GM19452 (cell line): ENCODE data around the gene AXL.
"Not testable (repeated sequence)": the region's sequence is repeated elsewhere in the genome, so short reads cannot be mapped to it uniquely, and the experiment has no call there.

Source experiments
- ATAC-seq: cut with Tn5 transposase; IDR thresholded peaks from one replicate; pipeline ENCODE4 v1.9.1; 2021; ENCODE audit not compliant: unreplicated experiment

The AXL gene

DNA sequence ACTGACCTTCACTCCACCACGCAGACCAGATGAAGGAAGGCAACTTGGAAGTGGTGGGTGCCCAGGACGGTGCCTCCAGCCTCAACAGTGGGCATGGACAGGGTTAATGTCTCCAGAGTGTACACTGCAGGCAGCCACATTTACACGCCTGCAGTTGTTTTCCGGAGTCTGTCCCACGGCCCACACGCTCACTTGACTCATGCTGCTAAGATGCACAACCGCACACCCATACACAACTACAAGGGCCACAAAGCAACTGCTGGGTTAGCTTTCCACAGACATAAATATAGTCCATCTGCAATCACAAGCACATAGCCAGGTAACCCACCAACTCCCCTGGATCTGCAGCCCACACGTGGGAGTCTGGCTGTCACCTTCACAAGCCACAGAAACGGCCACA, 12.6 kb upstream of the AXL start:
- no peak for ATAC-seq

DNA sequence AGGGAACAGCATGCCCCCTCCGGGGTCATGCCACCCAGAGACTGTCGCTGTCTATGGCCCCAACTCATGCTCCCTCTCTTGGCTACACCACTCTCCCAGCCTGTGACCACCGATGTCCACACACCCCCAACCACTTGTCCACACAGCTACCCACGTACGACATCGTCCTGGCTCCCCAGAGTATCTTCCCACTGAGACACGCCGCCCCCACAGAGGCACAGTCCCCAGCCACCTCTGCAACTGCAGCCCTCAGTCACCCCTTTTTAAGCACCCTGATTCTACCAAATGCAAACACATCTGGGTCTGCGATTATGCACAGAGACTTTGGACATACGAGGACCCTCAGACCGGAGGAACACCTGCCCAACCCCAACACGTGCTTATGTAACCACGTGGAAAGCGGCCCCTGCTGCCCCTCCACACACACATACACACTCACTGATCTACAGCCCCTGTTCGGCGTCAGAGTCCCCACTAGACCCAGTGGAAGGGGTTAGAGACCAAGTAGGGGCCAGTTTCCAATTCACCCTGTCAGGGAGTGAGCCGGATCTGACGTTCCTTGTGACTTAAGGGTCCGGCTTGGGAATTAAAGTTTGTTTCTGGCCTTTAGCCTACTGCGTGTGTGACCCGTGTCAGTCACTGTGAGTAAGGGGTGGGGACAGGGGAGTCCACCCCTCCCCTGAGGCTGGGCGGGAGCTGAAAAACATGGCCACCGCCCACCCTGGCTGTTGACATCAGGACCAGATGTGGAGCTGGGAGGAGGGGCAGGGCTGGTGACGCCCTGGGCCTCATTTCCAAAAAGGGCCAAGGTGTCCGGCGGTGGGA, 11.9 kb upstream of the AXL start:
- ATAC-seq: no peak

DNA sequence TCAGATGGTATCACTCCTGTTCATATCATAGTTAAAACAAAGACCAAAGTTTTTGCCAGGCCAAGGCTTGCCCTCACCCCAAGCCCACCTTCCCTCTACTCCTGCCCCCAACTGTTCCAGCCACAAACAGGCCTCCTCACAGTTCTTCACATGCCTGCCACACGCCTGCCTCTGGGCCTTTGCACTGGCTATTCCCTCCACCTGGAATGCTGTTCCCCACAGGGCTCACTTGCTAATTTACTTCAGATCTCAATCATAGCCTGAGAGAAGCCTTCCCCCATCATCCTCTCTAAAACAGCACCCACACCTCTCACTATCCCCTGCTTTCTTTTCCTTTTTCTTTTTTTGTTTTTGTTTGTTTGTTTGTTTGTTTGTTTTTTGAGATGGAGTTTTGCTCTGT, 4.9 kb upstream of the AXL start:
- no peak for ATAC-seq

GRCh38 chr19:41217741-41218140, 1.3 kb upstream of the AXL start:
- no peak for ATAC-seq

GRCh38 chr19:41218249-41218614, 791 bp upstream of the AXL start:
- no peak for ATAC-seq

DNA sequence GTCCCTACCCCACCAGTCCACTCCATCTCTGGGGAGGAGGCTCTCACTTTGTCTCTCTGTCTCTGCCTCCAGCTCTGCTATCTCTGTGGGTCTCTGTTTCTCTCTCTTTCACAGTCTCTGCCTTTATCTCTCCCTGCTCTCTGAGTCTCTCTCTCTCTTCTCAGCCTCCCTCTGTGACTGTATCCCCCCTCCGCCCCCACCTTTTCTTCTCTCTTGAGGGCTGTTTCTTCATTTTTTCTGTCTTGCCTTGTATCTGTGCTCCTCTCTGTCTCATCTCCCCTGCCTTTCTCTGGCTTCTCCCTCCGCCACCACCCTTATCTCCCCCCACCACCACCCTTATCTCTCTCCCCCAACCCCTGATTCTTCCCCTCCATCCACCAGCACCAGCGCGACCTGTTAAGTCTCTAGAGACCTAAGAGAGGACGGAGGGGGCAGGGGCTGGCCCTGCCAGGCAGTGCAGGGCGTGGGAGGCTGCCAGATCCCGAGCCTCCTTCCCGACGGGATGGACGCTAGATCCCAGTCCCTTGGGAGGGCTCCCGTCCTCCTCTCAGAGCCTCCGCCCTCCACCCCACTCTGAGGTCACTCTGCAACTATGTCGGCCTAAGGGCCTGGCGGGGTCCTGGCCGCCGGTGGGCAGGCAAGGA, 1.0 kb downstream of the AXL start:
- ATAC-seq: no peak

DNA sequence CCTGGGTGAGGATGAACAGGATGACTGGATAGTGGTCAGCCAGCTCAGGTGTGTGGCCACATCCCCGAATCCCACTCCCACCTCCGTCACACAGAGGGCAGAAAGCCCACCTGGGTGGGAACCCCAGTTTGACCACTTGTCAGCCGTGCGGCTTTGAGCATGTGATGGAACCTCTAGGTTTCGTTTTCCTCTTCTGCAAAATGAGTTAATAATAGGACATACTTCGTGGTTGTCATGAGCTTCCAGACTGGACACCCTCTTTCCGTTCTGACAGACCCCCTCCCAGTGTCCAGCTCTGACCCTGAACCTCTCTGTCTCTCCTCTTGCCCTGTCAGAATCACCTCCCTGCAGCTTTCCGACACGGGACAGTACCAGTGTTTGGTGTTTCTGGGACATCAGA, 1.8 kb downstream of the AXL start:
- ATAC-seq: no peak

DNA sequence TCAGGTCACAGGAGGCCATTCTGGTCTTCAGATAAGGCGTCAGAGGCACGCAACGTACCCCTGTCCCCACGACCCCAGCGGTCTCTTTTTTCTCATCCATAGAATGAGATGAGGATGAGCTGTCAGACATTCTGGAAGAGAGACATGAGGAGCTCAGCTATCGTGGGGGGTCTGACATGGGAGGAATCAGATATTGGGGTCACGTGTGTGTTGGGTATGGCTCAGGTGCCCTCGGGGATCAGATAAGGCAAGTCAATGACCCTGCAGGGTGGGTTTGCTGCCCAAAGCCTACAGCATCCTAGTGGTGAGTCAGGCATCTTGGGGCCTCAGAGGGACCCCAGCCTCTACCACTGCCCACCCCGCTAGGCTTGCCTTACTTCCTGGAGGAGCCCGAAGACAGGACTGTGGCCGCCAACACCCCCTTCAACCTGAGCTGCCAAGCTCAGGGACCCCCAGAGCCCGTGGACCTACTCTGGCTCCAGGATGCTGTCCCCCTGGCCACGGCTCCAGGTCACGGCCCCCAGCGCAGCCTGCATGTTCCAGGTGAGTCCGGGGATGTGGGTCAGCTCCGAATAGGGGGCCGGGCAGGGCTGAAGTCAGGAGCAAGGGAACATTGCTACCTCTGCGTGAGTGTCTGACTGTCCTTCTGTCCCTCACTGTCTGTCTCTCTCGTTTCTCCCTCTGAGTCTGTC, 2.6 kb downstream of the AXL start:
- ATAC-seq: no peak

- no peak for ATAC-seq
These were observed 3.2 kb downstream of the AXL start for GRCh38 chr19:41222240-41222639.

DNA sequence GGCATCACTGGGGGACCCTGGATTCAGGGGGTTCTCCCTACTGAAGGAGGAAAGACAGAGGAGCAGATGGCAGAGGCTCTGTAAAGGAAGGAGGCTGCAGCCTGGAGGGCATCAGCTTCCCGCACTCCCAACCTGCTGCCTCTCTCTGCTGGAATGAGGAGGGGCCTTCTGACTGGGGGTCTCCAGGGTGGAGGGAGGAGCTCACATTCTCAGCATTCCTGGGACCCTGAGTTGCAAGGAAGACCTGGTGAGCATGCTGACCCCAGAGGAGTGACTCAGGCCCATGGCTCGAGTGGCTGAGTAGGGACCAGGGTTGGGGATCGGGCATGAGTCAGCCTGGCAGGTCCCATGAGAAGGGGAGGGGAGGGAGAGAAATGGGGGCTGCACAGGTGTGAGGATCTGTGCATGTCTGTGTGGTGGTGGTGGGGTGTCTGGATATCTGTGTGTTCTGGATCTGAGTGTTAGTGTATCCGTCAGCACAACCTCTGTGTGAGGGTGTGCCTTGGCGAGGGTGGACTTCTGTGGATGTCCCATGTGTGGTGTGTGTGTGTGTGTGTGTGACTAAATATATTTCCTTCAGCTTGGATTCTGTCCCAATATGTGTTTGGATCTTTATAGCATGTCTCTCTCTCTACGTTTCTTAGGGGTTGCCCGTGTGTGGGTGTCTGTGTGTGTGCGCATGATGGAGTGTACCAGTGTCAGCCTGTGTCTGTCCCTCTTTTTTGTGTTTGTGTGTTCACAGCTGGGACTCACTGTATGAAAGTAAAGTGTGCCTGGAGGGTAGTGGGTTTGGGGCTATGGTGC, 4.6 kb downstream of the AXL start:
- no peak for ATAC-seq

DNA sequence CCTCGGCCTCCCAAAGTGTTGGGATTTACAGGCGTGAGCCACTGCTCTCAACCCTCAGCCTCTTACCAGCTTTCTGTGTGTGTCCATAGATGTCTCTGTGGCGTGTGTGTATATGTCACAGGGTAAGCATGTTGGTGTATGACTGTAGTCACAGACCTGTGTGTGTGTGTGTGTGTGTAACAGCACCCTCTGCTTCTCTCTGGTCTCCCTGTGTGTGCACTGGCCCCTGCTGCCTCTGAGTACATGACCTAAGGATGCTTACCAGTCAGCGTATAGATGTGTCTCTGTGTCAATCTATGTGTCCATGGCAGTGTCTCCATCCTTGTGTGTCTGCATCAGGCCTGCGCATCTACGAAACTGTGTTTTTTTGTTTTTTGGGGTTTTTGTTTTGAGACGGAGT, 5.6 kb downstream of the AXL start:
- no peak for ATAC-seq

- ATAC-seq: no peak
These were observed 6.4 kb downstream of the AXL start for GRCh38 chr19:41225238-41226052.

DNA sequence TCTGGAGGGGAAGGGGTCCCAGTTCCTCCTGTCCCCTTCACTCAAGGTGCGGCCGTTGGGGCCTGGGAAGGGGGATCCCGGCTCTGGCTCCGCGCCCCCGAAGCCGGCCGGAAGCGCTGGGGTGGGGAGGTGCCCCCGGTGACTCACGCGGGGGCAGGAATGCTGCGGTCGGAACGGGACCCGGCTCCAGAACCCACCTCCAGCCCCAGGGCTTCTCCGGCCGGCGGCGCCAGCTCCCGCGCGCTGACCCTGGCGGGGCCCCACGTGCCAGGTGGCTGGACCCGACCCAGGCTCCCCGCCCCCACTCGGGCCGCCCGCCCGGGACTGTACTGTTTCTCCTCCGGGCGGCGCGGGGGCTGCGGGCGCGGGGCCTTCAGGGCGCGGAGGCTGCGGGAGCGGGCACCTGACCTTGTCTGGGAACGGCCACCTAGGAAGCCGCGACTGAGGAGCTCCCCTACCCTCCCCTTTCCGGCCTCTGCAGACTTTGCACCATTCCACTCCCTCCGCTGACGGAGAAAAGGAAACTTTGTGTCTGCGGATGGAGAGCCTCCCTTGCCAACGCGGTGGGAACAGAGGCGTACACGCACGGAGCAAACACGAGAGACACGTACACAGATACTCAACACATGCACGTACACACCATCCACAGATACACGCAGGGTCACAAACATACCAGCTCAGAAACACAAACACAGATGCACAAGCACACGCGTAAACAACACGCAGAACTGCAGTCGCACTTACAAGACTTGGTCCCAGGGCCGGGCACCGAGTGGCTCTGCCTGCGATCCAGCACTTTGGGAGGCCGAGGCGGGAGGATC, 7.2 kb downstream of the AXL start:
- no peak for ATAC-seq

- ATAC-seq: no peak
These were observed 7.9 kb downstream of the AXL start for GRCh38 chr19:41226874-41227390.

DNA sequence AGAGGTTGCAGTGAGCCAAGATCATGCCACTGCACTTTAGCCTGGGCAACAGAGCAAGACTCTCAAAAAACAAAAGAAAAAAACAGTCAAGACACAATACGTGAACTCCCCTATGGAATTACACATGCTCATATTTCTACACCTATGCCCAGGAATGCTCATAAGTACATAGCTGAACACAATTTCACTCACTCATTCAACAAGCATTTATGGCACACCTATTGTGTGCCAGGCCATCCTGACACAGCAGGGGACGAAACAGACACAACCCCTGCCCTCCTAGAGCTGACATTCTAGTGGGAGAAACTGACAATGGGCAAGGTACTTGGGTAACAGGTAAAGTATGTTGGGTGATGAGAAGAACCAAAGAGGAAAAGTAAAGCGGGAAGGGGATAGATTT, 9.5 kb downstream of the AXL start:
- no peak for ATAC-seq

GRCh38 chr19:41229338-41229737, 10.3 kb downstream of the AXL start:
- not testable (repeated sequence) for ATAC-seq

- no peak for ATAC-seq
These were observed 11.2 kb downstream of the AXL start for GRCh38 chr19:41230067-41230857.

DNA sequence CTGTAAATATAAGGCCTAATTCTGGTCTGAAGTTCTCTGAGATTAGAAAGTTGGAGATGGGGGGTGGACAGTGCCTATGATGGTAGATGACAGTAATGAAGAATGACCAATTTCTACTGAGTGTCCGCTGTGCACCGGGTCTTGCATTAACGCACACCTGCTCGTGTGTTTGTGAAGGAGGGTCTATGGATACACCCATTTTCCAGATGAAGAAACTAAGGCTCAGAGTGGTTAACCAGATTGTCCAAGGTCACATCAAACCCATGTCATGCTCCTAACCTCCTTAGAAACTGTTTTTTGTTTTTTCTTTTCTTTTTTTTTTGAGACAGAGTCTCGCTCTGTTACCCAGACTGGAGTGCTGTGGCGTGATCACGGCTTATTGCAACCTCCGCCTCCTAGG, 13.7 kb downstream of the AXL start:
- ATAC-seq: no peak
